GM23338 (cell line): Measurements from ENCODE around the gene MMP24OS. TPM values are rescaled to one million over a fixed set of nuclear protein-coding genes. Genes with fewer than 3 reads are reported as not detected.

Experiments
- EZH2 ChIP-seq: fragments of 200-600 bp; sonication (generic); IDR thresholded peaks from one replicate; pipeline ENCODE4 v1.8.0; 2017; ENCODE audit warnings: antibody characterized with exemption, mild to moderate bottlenecking, low read depth; ENCODE audit not compliant: unreplicated experiment
- polyA plus RNA-seq: library from polyadenylated mRNA; unstranded; fragments of >200 nt; fragmentation: Nextera tagmentation; extraction: Ambion mirVana; gene quantifications from 2 replicates; pipeline ENCODE4 v1.2.1, GENCODE V29; 2016
- total RNA-seq: library from RNA; depleted of rRNA; stranded (reverse); fragments of >200 nt; shearing (Covaris generic); gene quantifications from 2 replicates; pipeline ENCODE4 v1.2.3, GENCODE V29; 2014
- TF ChIP-seq, protein P1 (sequence below): fragments of 250-450 bp; sonication (Bioruptor Pico); IDR thresholded peaks from 2 replicates; pipeline ENCODE4 v1.5.0; 2020; ENCODE audit warnings: mild to moderate bottlenecking, moderate library complexity
- TF ChIP-seq, protein P2 (sequence below): IDR thresholded peaks from one replicate; pipeline ENCODE4 v1.6.1; 2018; ENCODE audit warnings: antibody characterized with exemption; ENCODE audit not compliant: unreplicated experiment

Gene MMP24OS
- total and polyA plus RNA-seq, 2 experiments from 2014 or later, result 10.5 to 25.4 TPM

- TF ChIP-seq, protein P1, sequence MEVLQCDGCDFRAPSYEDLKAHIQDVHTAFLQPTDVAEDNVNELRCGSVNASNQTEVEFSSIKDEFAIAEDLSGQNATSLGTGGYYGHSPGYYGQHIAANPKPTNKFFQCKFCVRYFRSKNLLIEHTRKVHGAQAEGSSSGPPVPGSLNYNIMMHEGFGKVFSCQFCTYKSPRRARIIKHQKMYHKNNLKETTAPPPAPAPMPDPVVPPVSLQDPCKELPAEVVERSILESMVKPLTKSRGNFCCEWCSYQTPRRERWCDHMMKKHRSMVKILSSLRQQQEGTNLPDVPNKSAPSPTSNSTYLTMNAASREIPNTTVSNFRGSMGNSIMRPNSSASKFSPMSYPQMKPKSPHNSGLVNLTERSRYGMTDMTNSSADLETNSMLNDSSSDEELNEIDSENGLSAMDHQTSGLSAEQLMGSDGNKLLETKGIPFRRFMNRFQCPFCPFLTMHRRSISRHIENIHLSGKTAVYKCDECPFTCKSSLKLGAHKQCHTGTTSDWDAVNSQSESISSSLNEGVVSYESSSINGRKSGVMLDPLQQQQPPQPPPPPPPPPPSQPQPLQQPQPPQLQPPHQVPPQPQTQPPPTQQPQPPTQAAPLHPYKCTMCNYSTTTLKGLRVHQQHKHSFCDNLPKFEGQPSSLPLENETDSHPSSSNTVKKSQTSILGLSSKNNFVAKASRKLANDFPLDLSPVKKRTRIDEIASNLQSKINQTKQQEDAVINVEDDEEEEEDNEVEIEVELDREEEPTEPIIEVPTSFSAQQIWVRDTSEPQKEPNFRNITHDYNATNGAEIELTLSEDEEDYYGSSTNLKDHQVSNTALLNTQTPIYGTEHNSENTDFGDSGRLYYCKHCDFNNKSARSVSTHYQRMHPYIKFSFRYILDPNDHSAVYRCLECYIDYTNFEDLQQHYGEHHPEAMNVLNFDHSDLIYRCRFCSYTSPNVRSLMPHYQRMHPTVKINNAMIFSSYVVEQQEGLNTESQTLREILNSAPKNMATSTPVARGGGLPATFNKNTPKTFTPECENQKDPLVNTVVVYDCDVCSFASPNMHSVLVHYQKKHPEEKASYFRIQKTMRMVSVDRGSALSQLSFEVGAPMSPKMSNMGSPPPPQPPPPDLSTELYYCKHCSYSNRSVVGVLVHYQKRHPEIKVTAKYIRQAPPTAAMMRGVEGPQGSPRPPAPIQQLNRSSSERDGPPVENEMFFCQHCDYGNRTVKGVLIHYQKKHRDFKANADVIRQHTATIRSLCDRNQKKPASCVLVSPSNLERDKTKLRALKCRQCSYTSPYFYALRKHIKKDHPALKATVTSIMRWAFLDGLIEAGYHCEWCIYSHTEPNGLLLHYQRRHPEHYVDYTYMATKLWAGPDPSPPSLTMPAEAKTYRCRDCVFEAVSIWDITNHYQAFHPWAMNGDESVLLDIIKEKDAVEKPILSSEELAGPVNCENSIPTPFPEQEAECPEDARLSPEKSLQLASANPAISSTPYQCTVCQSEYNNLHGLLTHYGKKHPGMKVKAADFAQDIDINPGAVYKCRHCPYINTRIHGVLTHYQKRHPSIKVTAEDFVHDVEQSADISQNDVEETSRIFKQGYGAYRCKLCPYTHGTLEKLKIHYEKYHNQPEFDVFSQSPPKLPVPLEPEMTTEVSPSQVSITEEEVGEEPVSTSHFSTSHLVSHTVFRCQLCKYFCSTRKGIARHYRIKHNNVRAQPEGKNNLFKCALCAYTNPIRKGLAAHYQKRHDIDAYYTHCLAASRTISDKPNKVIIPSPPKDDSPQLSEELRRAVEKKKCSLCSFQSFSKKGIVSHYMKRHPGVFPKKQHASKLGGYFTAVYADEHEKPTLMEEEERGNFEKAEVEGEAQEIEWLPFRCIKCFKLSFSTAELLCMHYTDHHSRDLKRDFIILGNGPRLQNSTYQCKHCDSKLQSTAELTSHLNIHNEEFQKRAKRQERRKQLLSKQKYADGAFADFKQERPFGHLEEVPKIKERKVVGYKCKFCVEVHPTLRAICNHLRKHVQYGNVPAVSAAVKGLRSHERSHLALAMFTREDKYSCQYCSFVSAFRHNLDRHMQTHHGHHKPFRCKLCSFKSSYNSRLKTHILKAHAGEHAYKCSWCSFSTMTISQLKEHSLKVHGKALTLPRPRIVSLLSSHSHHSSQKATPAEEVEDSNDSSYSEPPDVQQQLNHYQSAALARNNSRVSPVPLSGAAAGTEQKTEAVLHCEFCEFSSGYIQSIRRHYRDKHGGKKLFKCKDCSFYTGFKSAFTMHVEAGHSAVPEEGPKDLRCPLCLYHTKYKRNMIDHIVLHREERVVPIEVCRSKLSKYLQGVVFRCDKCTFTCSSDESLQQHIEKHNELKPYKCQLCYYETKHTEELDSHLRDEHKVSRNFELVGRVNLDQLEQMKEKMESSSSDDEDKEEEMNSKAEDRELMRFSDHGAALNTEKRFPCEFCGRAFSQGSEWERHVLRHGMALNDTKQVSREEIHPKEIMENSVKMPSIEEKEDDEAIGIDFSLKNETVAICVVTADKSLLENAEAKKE (CRISPR knock-in tag), result no peak
- TF ChIP-seq, protein P2, sequence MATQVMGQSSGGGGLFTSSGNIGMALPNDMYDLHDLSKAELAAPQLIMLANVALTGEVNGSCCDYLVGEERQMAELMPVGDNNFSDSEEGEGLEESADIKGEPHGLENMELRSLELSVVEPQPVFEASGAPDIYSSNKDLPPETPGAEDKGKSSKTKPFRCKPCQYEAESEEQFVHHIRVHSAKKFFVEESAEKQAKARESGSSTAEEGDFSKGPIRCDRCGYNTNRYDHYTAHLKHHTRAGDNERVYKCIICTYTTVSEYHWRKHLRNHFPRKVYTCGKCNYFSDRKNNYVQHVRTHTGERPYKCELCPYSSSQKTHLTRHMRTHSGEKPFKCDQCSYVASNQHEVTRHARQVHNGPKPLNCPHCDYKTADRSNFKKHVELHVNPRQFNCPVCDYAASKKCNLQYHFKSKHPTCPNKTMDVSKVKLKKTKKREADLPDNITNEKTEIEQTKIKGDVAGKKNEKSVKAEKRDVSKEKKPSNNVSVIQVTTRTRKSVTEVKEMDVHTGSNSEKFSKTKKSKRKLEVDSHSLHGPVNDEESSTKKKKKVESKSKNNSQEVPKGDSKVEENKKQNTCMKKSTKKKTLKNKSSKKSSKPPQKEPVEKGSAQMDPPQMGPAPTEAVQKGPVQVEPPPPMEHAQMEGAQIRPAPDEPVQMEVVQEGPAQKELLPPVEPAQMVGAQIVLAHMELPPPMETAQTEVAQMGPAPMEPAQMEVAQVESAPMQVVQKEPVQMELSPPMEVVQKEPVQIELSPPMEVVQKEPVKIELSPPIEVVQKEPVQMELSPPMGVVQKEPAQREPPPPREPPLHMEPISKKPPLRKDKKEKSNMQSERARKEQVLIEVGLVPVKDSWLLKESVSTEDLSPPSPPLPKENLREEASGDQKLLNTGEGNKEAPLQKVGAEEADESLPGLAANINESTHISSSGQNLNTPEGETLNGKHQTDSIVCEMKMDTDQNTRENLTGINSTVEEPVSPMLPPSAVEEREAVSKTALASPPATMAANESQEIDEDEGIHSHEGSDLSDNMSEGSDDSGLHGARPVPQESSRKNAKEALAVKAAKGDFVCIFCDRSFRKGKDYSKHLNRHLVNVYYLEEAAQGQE, result no peak
- no peak for TF ChIP-seq EZH2
Observed at GRCh38 chr20:35293303-35294292, 15.7 kb upstream of the MMP24OS start (continued).
